H9 (cell line): ENCODE data around the gene MRPL51. TPM values are rescaled to one million over a fixed set of nuclear protein-coding genes. Genes with fewer than 3 reads are reported as not detected.

ENCODE experiments used
- DNase-seq: peaks from one replicate; pipeline ENCODE4 v3.0.0-alpha.2; 2017
- H2AFZ ChIP-seq: one replicate; pipeline ENCODE4 v1.6.1; 2013; ENCODE audit warnings: mild to moderate bottlenecking, low read length, control low read depth, moderate library complexity
- H2AK5ac ChIP-seq: 2 replicates; pipeline ENCODE4 v1.6.1; 2013; ENCODE audit warnings: low read length, control low read depth, mixed read lengths; ENCODE audit not compliant: insufficient read length
- H2BK120ac ChIP-seq: one replicate; pipeline ENCODE4 v1.6.1; 2013; ENCODE audit warnings: low read depth, mild to moderate bottlenecking, low read length, control low read depth, inconsistent platforms; ENCODE audit not compliant: poor library complexity, severe bottlenecking
- H2BK12ac ChIP-seq: 2 replicates; pipeline ENCODE4 v1.6.1; 2013; ENCODE audit warnings: low read length, control low read depth, mixed read lengths, low read depth; ENCODE audit not compliant: insufficient read length
- H2BK15ac ChIP-seq: 2 replicates; pipeline ENCODE4 v1.6.1; 2013; ENCODE audit warnings: low read depth, low read length, control low read depth
- H2BK20ac ChIP-seq: one replicate; pipeline ENCODE4 v1.6.1; 2013; ENCODE audit warnings: low read depth, mild to moderate bottlenecking, low read length, control low read depth, inconsistent platforms; ENCODE audit not compliant: poor library complexity, severe bottlenecking
- H2BK5ac ChIP-seq: 2 replicates; pipeline ENCODE4 v1.6.1; 2013; ENCODE audit warnings: low read length, control low read depth, mixed read lengths; ENCODE audit not compliant: insufficient read length
- H3K14ac ChIP-seq: 2 replicates; pipeline ENCODE4 v1.6.1; 2013; ENCODE audit warnings: low read length, control low read depth; ENCODE audit not compliant: insufficient read depth
- H3K18ac ChIP-seq: 2 replicates; pipeline ENCODE4 v1.6.1; 2013; ENCODE audit warnings: low read depth, mild to moderate bottlenecking, mixed read lengths, low read length, control low read depth; ENCODE audit not compliant: insufficient read length
- H3K23ac ChIP-seq: 2 replicates; pipeline ENCODE4 v1.6.1; 2013; ENCODE audit warnings: low read length, control low read depth, mixed read lengths, low read depth; ENCODE audit not compliant: insufficient read length
- H3K23me2 ChIP-seq: 2 replicates; pipeline ENCODE4 v1.6.1; 2013; ENCODE audit warnings: low read depth, mild to moderate bottlenecking, mixed read lengths, low read length, control low read depth; ENCODE audit not compliant: insufficient read length, poor library complexity, severe bottlenecking
- H3K27ac ChIP-seq: 2 replicates; pipeline ENCODE4 v1.5.1; 2013; ENCODE audit warnings: low read length, control low read depth, mixed read lengths, low read depth; ENCODE audit not compliant: insufficient read length
- H3K27me3 ChIP-seq: 2 replicates; pipeline ENCODE4 v1.6.1; 2013; ENCODE audit warnings: low read length, control low read depth, inconsistent platforms; ENCODE audit not compliant: insufficient read depth
- H3K4ac ChIP-seq: 2 replicates; pipeline ENCODE4 v1.6.1; 2013; ENCODE audit warnings: low read depth, mild to moderate bottlenecking, control low read depth, inconsistent platforms, low read length, moderate library complexity
- H3K4me1 ChIP-seq: 2 replicates; pipeline ENCODE4 v1.6.1; 2013; ENCODE audit warnings: low read length, control low read depth, inconsistent platforms; ENCODE audit not compliant: insufficient read depth
- H3K4me2 ChIP-seq: 2 replicates; pipeline ENCODE4 v1.6.1; 2013; ENCODE audit warnings: low read length, control low read depth, mixed read lengths; ENCODE audit not compliant: insufficient read length, insufficient read depth
- H3K56ac ChIP-seq: 2 replicates; pipeline ENCODE4 v1.6.1; 2013; ENCODE audit warnings: low read depth, mild to moderate bottlenecking, mixed read lengths, low read length, control low read depth; ENCODE audit not compliant: insufficient read length
- H3K79me1 ChIP-seq: 2 replicates; pipeline ENCODE4 v1.6.1; 2013; ENCODE audit warnings: low read depth, mild to moderate bottlenecking, moderate library complexity, low read length, control low read depth, inconsistent platforms; ENCODE audit not compliant: insufficient read depth, poor library complexity, severe bottlenecking
- H3K79me2 ChIP-seq: 2 replicates; pipeline ENCODE4 v1.6.1; 2013; ENCODE audit warnings: low read length, control low read depth, inconsistent platforms; ENCODE audit not compliant: insufficient read depth
- H3K9ac ChIP-seq: 2 replicates; pipeline ENCODE4 v1.6.1; 2013; ENCODE audit warnings: low read length, control low read depth, mixed read lengths; ENCODE audit not compliant: insufficient read length; ENCODE audit errors: extremely low read depth
- H3K9me3 ChIP-seq: one replicate; pipeline ENCODE4 v1.6.1; 2013; ENCODE audit warnings: low read depth, low read length, inconsistent platforms; ENCODE audit not compliant: control insufficient read depth
- H3T11ph ChIP-seq: one replicate; pipeline ENCODE4 v1.6.1; 2013; ENCODE audit warnings: mild to moderate bottlenecking, low read length, control low read depth, inconsistent platforms
- H4K20me1 ChIP-seq: one replicate; pipeline ENCODE4 v1.6.1; 2013; ENCODE audit not compliant: control insufficient read depth, insufficient read length, insufficient read depth
- H4K5ac ChIP-seq: 2 replicates; pipeline ENCODE4 v1.6.1; 2013; ENCODE audit warnings: low read depth, mild to moderate bottlenecking, mixed read lengths, low read length, control low read depth; ENCODE audit not compliant: insufficient read length
- H4K8ac ChIP-seq: replicated peaks from 2 replicates; pipeline ENCODE4 v1.6.1; 2013; ENCODE audit warnings: low read length, control low read depth, mixed read lengths, low read depth; ENCODE audit not compliant: insufficient read length
- H4K91ac ChIP-seq: 2 replicates; pipeline ENCODE4 v1.6.1; 2013; ENCODE audit warnings: low read depth, mild to moderate bottlenecking, moderate library complexity, mixed read lengths, low read length, control low read depth; ENCODE audit not compliant: insufficient read length
- H3K27ac Mint-ChIP-seq, 3 experiments: 2 replicates in 2 of 3; 3 replicates in 1 of 3; pipeline ENCODE4 v1.8.0; 2020 to 2021; ENCODE audit warnings: mixed read lengths in 3 of 3, mild to moderate bottlenecking in 1 of 3, moderate library complexity in 1 of 3
- H3K27me3 Mint-ChIP-seq: 2 replicates; pipeline ENCODE4 v1.8.0; 2021; ENCODE audit warnings: low read depth, mild to moderate bottlenecking, moderate library complexity, mixed read lengths
- H3K36me3 Mint-ChIP-seq, 3 experiments: 2 replicates in 2 of 3; 3 replicates in 1 of 3; pipeline ENCODE4 v1.8.0; 2020 to 2021; ENCODE audit warnings: low read depth in 3 of 3, mixed read lengths in 3 of 3; ENCODE audit not compliant: insufficient read depth in 1 of 3
- H3K4me1 Mint-ChIP-seq, 2 experiments: 2 replicates each; pipeline ENCODE4 v1.8.0; 2020; ENCODE audit warnings: mixed read lengths in 2 of 2
- H3K4me3 Mint-ChIP-seq, 2 experiments: 2 replicates in 1 of 2; 3 replicates in 1 of 2; pipeline ENCODE4 v1.8.0; 2020 to 2021; ENCODE audit warnings: mild to moderate bottlenecking in 2 of 2, mixed read lengths in 2 of 2, moderate library complexity in 1 of 2
- H3K9me3 Mint-ChIP-seq, 2 experiments: 2 replicates in 1 of 2; 3 replicates in 1 of 2; pipeline ENCODE4 v1.8.0; 2020; ENCODE audit warnings: mild to moderate bottlenecking in 2 of 2, mixed read lengths in 2 of 2, moderate library complexity in 1 of 2
- CTCF ChIP-seq: fragments of 200-600 bp; sonication (generic); conservative IDR thresholded peaks from 3 replicates; pipeline ENCODE4 v1.8.0; 2021; ENCODE audit warnings: antibody characterized with exemption, mild to moderate bottlenecking
- WGBS: extraction: QIAGEN DNeasy Blood & Tissue Kit; methylation state at CpG from one replicate; pipeline ENCODE4 v1.1.7; 2013; ENCODE audit warnings: missing lambda C conversion rate, low lambda C conversion rate, mixed read lengths; ENCODE audit not compliant: insufficient read length; ENCODE audit errors: extremely low coverage; 5-methylcytosine and 5-hydroxymethylcytosine counted together
- total RNA-seq: library from RNA; stranded (reverse); gene quantifications from 2 replicates; pipeline ENCODE4 v1.2.1, GENCODE V29; 2021

Gene MRPL51
- total RNA-seq, 1 experiment from 2014 or later: 329 TPM

- H4K5ac ChIP-seq: no peak overlapping the region
- H3K9ac ChIP-seq: no peak overlapping the region
- no peak for DNase-seq
- peaks cover 24% of the 10 kb centered on the region for H3K27me3 Mint-ChIP-seq
- H3K23me2 ChIP-seq: peaks cover 6% of the 10 kb centered on the region
- H2AFZ ChIP-seq: no peak overlapping the region
- no peak overlapping the region for H3K56ac ChIP-seq
- no peak overlapping the region for H3K23ac ChIP-seq
- no peaks in the 10 kb centered on the region; the same call in 1 of the 2 replicates for H3K79me2 ChIP-seq
- H2BK5ac ChIP-seq: no peak overlapping the region
- H3K27me3 ChIP-seq: no peaks in the 10 kb centered on the region
- no peak overlapping the region for H2BK20ac ChIP-seq
- peaks cover 18% of the 10 kb centered on the region in 2 experiments for H3K4me1 Mint-ChIP-seq
- no peaks in the 10 kb centered on the region for H3K9me3 ChIP-seq
- no peak overlapping the region for H2BK12ac ChIP-seq
- WGBS: no CpG with 5 or more reads among the region's 11 CpGs
- H4K20me1 ChIP-seq: no peaks in the 10 kb centered on the region
- no peak overlapping the region for H3K4ac ChIP-seq
- no peak overlapping the region for H3K4me3 Mint-ChIP-seq
- peaks cover 14 to 16% of the 10 kb centered on the region in 2 experiments for H3K9me3 Mint-ChIP-seq
- no peaks in the 10 kb centered on the region for H3K79me1 ChIP-seq
- H4K8ac ChIP-seq: no peak overlapping the region
- H2BK120ac ChIP-seq: no peak overlapping the region
- no peak overlapping the region for H2BK15ac ChIP-seq
- H3K27ac Mint-ChIP-seq: no peak overlapping the region
- H2AK5ac ChIP-seq: no peak overlapping the region
- H3K18ac ChIP-seq: no peak overlapping the region
- no peak overlapping the region for H3T11ph ChIP-seq
- H3K4me1 ChIP-seq: no peaks in the 10 kb centered on the region
- H4K91ac ChIP-seq: no peak overlapping the region
- no peak overlapping the region for H3K27ac ChIP-seq
- peaks cover 5 to 15% (median 12%) of the 10 kb centered on the region in 3 experiments; a peak in 6 of 7 replicates for H3K36me3 Mint-ChIP-seq
- H3K4me2 ChIP-seq: no peak overlapping the region
- TF ChIP-seq CTCF: no peak
- no peak overlapping the region for H3K14ac ChIP-seq
These were observed 20.6 kb downstream of the MRPL51 start for GRCh38 chr12:6472491-6472890.
